ENCODE measurements around the gene GNAL.

The GNAL gene

GRCh38 chr18:11724781-11725180, 35.7 kb downstream of the GNAL start:
- no peak for DNase-seq (ENCODE audit: low read depth)

- no peak for DNase-seq (ENCODE audit: low read depth)
These were observed 37.5 kb downstream of the GNAL start for GRCh38 chr18:11726556-11726955.

- no peak for DNase-seq (ENCODE audit: low read depth)
These were observed 39.2 kb downstream of the GNAL start for GRCh38 chr18:11728249-11728648.

- no peak for DNase-seq (ENCODE audit: low read depth)
These were observed 40.5 kb downstream of the GNAL start for GRCh38 chr18:11729556-11729955.

DNA sequence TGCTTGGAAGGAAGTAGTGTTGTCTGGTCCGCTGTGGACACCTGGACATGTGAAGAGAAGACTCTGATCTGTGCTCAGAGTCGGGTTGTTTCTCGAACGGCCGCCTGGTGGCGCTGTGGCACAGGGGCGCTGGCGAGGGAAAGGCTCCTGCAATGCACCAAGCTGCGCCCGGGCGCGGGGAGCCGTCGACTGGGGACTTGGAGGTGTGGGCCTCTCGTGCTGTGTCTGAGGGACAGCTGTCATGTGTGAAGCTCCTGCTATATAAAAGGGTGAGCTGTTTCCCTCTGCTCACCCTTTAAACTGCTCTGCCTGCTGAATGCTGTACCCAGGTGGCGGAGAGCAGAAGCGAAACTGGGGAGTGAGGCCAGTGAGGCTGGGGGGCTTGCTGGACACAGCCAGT, 44.0 kb downstream of the GNAL start:
- no peak for DNase-seq (ENCODE audit: low read depth)

DNA sequence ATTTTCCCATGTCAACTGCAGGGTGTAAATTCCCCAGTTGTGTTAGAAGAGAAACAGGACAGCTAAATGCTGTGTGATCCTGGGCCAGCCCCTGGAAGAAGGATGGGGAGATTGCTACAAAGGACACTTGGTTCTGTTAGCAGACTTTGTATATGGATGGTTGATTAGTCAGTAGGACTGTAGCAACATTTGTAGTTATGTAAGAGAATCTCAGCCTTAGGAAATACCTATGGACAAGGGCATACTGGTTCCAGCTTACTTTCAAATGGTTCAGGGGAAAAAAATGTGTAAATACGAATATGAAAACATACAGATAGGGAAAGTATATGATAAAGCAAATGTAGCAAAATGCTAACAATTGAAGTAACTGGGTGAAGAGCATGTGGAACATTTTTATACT, 47.6 kb downstream of the GNAL start:
- no peak for DNase-seq (ENCODE audit: low read depth)

- no peak for DNase-seq (ENCODE audit: low read depth)
These were observed 50.8 kb downstream of the GNAL start for GRCh38 chr18:11739893-11740292.

DNA sequence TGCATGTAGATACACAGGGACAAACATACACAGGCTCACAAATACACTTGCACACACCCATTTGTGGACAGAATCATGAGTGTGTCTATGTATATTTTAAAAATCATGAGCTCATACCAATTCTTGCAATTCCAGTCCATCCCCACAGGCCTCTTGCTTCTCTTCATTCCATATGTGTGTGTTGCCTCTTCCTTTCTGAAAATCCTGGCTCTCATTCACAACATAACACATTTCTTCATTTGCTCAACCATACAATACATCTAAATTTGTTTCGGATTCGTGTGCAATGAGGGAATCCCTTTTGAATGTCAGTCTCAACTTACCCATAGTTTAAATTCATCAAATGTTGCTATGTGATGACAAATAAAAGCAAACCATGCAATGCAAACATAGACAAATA, 51.4 kb downstream of the GNAL start:
- DNase-seq (ENCODE audit: low read depth): no peak

- no peak for DNase-seq (ENCODE audit: low read depth)
These were observed 52.6 kb downstream of the GNAL start for GRCh38 chr18:11741505-11742145.

- no peak for DNase-seq (ENCODE audit: low read depth)
These were observed 56.5 kb downstream of the GNAL start for GRCh38 chr18:11745521-11745920.

GRCh38 chr18:11747286-11747685, 58.2 kb downstream of the GNAL start:
- DNase-seq (ENCODE audit: low read depth): no peak

- DNase-seq (ENCODE audit: low read depth): no peak
These were observed 58.7 kb downstream of the GNAL start for GRCh38 chr18:11747731-11748130.

DNA sequence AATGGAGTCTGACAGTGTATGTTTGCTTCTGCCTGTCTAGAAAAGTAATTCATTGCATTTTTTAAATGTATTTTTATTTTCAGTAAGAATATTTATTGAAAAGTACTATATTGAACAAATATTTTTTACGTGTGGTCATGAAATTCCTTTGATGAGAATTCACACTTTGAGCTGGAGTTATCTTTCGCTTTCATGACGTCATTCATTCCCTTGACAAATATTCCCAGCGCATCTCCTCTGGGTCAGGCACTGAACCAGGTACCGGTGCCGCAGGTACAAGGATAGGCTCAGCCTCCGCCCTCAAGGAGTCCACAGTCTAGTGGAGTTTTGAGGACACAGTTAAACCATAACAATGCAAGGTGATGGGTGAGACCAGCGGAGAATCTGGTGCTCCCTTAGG, 60.2 kb downstream of the GNAL start:
- DNase-seq (ENCODE audit: low read depth): no peak

GRCh38 chr18:11750171-11750570, 61.1 kb downstream of the GNAL start:
- no peak for DNase-seq (ENCODE audit: low read depth)

GRCh38 chr18:11750581-11751310, 61.7 kb downstream of the GNAL start:
- no peak for DNase-seq (ENCODE audit: low read depth)

- DNase-seq (ENCODE audit: low read depth): no peak
These were observed 62.5 kb downstream of the GNAL start for GRCh38 chr18:11751341-11752115.

- no peak for DNase-seq (ENCODE audit: low read depth)
These were observed 63.2 kb downstream of the GNAL start for GRCh38 chr18:11752116-11752911.

DNA sequence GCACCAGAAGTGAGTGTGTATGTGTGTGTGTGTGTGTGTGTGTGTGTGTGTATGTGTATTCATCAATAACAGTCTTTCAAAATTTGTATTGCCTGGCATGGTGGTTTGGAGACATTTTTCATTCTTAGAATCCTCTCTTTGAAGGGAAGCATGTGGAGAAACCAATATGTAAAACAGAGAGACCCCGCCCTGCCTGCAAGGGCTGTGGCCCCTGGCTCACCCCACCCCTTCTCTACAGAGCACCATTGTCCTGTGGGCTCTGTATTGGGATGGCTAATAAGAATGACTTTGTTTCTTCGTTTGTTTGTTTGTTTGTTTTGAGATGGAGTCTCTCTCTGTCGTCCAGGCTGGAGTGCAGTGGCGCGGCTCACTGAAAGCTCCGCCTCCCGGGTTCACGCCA, 65.9 kb downstream of the GNAL start:
- no peak for DNase-seq (ENCODE audit: low read depth)

DNA sequence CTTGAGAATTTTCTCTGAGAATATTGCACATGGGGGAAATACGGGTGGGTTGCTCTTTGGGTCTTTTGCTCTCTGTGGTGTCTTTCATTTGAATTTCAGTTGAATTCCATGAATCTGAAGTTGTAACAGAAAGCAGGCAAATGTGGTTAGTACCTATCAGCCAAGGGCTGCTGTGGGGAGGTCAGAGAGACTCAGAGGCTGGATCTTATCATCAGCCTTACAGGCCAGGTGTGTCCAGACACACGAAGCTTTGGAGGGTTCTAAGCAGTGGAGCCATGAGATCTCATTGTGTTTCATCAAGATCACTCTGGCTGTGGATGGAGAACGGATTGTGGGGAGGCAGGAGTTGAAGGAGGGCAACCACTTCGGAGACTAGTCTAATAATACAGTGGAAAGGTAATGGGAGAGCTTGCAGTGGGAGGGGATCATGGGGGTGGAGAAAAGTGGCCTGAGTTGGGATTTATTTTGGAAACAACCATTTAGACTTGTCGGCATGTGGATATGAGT, 68.1 kb downstream of the GNAL start:
- no peak for DNase-seq (ENCODE audit: low read depth)

GRCh38 chr18:11759456-11759855, 70.4 kb downstream of the GNAL start:
- DNase-seq (ENCODE audit: low read depth): no peak

DNA sequence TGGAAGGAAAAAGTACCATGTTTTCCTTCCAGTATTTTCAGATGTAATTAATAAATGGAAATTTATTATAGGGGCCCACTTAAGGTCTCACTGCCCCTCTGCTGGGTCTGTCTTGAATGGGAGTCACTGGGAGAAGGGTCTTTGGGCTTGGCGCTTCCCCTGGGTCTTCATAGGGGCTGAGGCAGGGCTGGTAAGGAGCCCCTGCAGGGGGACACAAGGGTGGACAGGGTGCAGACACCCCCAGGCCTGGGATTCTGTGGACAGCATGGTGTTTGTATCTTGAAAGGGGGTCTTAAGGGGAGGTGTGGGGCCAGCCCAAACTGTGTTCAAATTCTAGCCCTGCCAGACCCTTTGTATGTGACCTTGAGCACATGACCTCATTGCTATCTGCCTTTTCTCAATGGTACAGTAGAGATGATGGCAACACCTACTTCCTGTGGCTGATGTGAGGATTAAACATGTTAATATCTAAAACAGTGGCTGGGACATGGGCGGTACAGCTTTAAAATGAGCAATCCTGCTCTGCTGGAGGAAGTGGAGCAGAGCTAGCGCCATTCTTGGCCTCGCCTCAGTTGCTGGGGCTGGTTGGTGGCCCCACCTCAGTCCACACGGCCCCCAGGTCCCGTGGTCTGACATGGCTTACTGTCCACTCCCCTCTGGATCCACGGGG, 71.6 kb downstream of the GNAL start:
- no peak for DNase-seq (ENCODE audit: low read depth)

DNA sequence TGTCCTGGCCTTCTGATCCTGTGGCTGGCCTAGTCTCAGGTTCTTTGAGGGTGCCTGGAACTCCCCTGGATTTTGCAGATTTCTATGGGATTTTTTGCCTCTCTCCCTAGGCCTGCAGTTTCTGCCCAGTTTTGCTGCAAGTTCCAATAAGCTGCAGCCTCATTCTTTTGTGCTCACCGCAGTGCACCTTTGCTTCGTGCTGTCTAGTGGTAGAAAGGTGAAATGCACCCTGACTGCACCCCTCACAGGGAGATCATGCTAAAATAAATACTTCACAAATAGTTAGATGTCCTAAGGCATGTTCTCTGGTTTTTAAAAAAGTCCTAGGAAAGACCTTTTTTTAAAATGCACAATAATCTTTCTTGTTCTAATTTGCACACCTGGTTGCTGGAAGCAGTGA, 72.5 kb downstream of the GNAL start:
- no peak for DNase-seq (ENCODE audit: low read depth)

All from GM04503 (cell line).